Measurements from ENCODE around the gene NR6A1.

Gene NR6A1

GRCh38 chr9:124481115-124481514, 290.0 kb downstream of the NR6A1 start:
- in situ Hi-C loops (cut with MboI; ENCODE audit: low sequenced_read_pairs): no loop called here

GRCh38 chr9:124480621-124480981, 290.5 kb downstream of the NR6A1 start:
- in situ Hi-C loops (cut with MboI; ENCODE audit: low sequenced_read_pairs): no loop called here

- in situ Hi-C loops (cut with MboI; ENCODE audit: low sequenced_read_pairs): no loop called here
Measured at GRCh38 chr9:124479947-124480620, 291.0 kb downstream of the NR6A1 start.

GRCh38 chr9:124479371-124479770, 291.7 kb downstream of the NR6A1 start:
- in situ Hi-C loops (cut with MboI; ENCODE audit: low sequenced_read_pairs): no loop called here

- in situ Hi-C loops (cut with MboI; ENCODE audit: low sequenced_read_pairs): no loop called here
Measured at GRCh38 chr9:124478354-124478753, 292.8 kb downstream of the NR6A1 start.

GRCh38 chr9:124477648-124478285, 293.3 kb downstream of the NR6A1 start:
- in situ Hi-C loops (cut with MboI; ENCODE audit: low sequenced_read_pairs): no loop called here

- in situ Hi-C loops (cut with MboI; ENCODE audit: low sequenced_read_pairs): no loop called here
Measured at GRCh38 chr9:124477211-124477647, 293.9 kb downstream of the NR6A1 start.

- in situ Hi-C loops (cut with MboI; ENCODE audit: low sequenced_read_pairs): no loop called here
Measured at GRCh38 chr9:124475868-124476690, 295.0 kb downstream of the NR6A1 start.

- in situ Hi-C loops (cut with MboI; ENCODE audit: low sequenced_read_pairs): no loop called here
Measured at GRCh38 chr9:124475158-124475867, 295.8 kb downstream of the NR6A1 start.

- in situ Hi-C loops (cut with MboI; ENCODE audit: low sequenced_read_pairs): no loop called here
Measured at GRCh38 chr9:124474151-124474550, 297.0 kb downstream of the NR6A1 start.

- in situ Hi-C loops (cut with MboI; ENCODE audit: low sequenced_read_pairs): no loop called here
Measured at GRCh38 chr9:124473310-124473709, 297.8 kb downstream of the NR6A1 start.

- in situ Hi-C loops (cut with MboI; ENCODE audit: low sequenced_read_pairs): no loop called here
Measured at GRCh38 chr9:124472770-124473169, 298.3 kb downstream of the NR6A1 start.

GRCh38 chr9:124471761-124472160, 299.4 kb downstream of the NR6A1 start:
- in situ Hi-C loops (cut with MboI; ENCODE audit: low sequenced_read_pairs): no loop called here

GRCh38 chr9:124470726-124471125, 300.4 kb downstream of the NR6A1 start:
- in situ Hi-C loops (cut with MboI; ENCODE audit: low sequenced_read_pairs): no loop called here

GRCh38 chr9:124470306-124470705, 300.8 kb downstream of the NR6A1 start:
- in situ Hi-C loops (cut with MboI; ENCODE audit: low sequenced_read_pairs): no loop called here

GRCh38 chr9:124469011-124469832, 301.9 kb downstream of the NR6A1 start:
- in situ Hi-C loops (cut with MboI; ENCODE audit: low sequenced_read_pairs): no loop called here

GRCh38 chr9:124468061-124468740, 302.9 kb downstream of the NR6A1 start:
- in situ Hi-C loops (cut with MboI; ENCODE audit: low sequenced_read_pairs): no loop called here

GRCh38 chr9:124467410-124468060, 303.6 kb downstream of the NR6A1 start:
- in situ Hi-C loops (cut with MboI; ENCODE audit: low sequenced_read_pairs): no loop called here
